Adipocyte (in vitro differentiated cells): Measurements from ENCODE around the gene ELMO2.

Experiments used
- DNase-seq: peaks from one replicate; pipeline ENCODE4 v3.0.0-alpha.2; 2015; ENCODE audit warnings: low read depth
- H3K27me3 ChIP-seq: replicated peaks from 2 replicates; pipeline ENCODE4 v1.7.0; 2013; ENCODE audit warnings: mild to moderate bottlenecking, low read length, moderate library complexity; ENCODE audit not compliant: control insufficient read depth, insufficient read depth
- H3K36me3 ChIP-seq: 2 replicates; pipeline ENCODE4 v1.7.0; 2013; ENCODE audit warnings: low read length, mild to moderate bottlenecking, moderate library complexity; ENCODE audit not compliant: control insufficient read depth, insufficient read depth, severe bottlenecking
- H3K4me1 ChIP-seq: 2 replicates; pipeline ENCODE4 v1.7.0; 2013; ENCODE audit warnings: mild to moderate bottlenecking, low read length, moderate library complexity; ENCODE audit not compliant: control insufficient read depth, insufficient read depth
- H3K4me3 ChIP-seq: 2 replicates; pipeline ENCODE4 v1.7.0; 2013; ENCODE audit warnings: mild to moderate bottlenecking, low read length, moderate library complexity
- H3K9ac ChIP-seq: 2 replicates; pipeline ENCODE4 v1.7.0; 2013; ENCODE audit warnings: mild to moderate bottlenecking, low read length, moderate library complexity
- H3K9me3 ChIP-seq: 2 replicates; pipeline ENCODE4 v1.7.0; 2013; ENCODE audit warnings: mild to moderate bottlenecking, low read length, moderate library complexity; ENCODE audit not compliant: control insufficient read depth

Gene ELMO2

DNA sequence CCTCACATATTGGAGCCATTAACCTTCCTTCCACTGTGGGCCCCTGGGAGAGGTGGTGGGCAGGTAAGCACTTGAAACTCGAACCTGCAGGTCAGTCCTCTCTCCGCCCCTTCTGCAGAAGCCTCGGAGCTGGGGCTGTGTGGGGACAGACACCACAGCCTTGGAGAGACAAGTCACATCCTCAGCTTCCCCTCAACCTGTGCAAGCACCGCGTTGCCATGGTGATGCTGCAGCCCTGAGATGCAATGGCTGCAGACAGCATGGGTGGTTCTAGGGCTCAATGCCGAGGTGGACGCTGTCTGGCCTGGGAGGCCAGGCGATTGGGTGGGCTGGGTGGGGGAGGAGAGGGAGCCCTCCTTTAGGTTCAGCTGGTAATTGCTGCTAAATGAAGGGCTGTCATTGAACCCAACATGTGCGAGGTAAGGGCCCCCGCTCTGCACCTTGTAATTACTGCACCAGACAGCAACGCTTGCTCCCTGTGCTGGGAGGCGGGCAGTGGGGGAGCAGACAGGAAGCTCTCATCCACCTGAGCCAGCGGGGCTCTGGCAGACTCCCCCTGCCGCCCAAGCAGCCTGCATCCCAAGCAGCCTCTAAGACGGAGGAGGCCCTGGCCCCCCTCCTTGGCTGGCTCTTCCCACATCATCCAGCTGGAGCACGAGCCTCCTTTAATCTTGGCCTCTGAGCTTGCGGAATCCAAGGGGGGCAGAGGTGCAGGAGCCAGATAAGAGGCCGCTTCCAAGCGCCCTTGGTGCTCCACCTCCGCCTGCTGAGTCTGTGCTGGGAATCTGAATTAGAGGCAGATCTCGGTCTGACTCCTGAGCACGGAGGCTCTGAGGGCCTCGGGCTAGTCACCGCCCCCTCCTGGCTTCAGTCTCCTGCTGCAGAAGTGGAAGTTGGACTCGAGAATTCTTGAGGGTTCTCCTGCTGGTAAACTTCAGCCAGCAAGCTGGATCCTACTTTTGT, 58.3 kb downstream of the ELMO2 start:
- Histone ChIP-seq H3K4me3 (no peak overlapping the region), H3K27me3 (peaks cover 8% of the 10 kb centered on the region), H3K9ac (peak overlapping the region; percentile 40), H3K4me1 (peaks cover 28% of the 10 kb centered on the region), H3K9me3 (no peaks in the 10 kb centered on the region), H3K36me3 (peaks cover 16% of the 10 kb centered on the region)
- DNase-seq, result peak; percentile 23

DNA sequence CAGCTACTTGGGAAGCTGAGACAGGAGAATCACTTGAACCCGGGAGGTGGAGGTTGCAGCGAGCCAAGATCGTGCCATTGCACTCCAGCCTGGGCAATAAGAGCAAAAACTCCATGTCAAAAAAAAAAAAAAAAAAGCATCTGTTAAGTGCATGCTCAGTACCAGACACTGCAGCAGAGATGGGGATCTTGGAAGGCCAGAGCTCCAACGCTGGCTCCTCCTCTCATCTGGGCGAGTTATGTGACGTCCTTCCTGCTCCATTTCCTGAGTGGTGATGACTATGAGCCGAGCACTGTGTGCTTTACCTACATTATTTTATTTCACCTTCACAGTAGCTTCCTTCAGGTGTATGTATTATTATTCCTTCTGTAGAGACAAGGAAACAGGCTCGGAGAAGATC, 59.6 kb downstream of the ELMO2 start:
- peaks cover 21% of the 10 kb centered on the region for H3K27me3 ChIP-seq
- H3K4me3 ChIP-seq, result no peak overlapping the region
- H3K9me3 ChIP-seq, result no peaks in the 10 kb centered on the region
- H3K9ac ChIP-seq, result no peak overlapping the region
- no peak for DNase-seq
- peaks cover 9% of the 10 kb centered on the region for H3K36me3 ChIP-seq
- peaks cover 36% of the 10 kb centered on the region for H3K4me1 ChIP-seq

DNA sequence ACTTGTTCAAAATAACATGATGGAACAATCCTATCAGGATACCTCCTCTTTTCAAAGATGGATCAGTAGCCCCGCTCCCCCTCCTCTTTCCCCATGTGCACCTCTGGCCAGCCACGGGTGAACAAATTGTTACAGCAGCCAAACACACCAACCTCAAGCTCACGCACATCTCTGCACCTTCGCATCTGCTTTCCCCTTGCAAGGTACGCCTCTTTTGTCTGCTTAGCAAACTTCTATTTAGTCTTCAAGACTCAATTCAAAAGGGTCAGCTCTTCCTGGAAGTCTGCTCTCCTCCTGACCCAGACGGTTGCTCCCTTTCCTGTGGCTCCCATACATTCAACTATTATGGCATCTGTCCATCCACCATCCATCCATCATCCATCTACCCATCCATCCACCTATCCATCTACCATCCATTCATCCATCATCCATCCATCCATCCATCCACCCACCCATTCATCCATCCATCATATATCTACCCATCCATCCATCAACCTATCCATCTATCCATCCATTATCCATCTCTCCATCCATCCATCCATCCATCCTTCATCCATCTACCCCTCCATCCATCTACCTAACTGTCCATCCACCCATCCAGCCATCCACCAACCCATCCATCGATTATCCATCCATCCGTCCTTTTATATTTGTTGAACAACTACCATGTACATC, 61.8 kb downstream of the ELMO2 start:
- peaks cover 36% of the 10 kb centered on the region for H3K27me3 ChIP-seq
- H3K4me1 ChIP-seq, result peaks cover 23% of the 10 kb centered on the region
- DNase-seq, result no peak
- no peaks in the 10 kb centered on the region for H3K9me3 ChIP-seq
- no peak overlapping the region for H3K4me3 ChIP-seq
- H3K36me3 ChIP-seq, result no peaks in the 10 kb centered on the region
- no peak overlapping the region for H3K9ac ChIP-seq

DNA sequence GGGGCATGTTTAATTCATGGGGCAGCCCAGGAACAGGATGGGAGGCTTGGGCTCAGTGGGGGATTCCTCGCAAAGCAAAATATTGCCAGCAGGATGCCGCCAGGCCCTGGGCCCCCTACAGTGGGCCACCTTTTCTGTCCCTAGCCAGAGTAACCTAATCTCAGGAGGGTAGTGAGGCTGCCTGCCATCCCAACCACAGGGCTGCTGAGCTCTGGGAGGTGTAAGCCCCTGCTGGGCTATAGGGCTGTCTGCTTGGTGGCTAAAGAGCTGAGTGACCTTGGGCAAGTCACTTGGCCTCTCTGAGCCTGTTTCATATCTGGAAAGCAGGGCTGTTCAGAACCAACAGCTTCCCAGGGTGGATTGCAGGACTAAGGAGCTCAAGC, 62.4 kb downstream of the ELMO2 start:
- no peak overlapping the region for H3K9ac ChIP-seq
- no peaks in the 10 kb centered on the region for H3K9me3 ChIP-seq
- H3K27me3 ChIP-seq, result peaks cover 43% of the 10 kb centered on the region
- DNase-seq, result no peak
- H3K36me3 ChIP-seq, result no peaks in the 10 kb centered on the region
- no peak overlapping the region for H3K4me3 ChIP-seq
- peaks cover 16% of the 10 kb centered on the region for H3K4me1 ChIP-seq

DNA sequence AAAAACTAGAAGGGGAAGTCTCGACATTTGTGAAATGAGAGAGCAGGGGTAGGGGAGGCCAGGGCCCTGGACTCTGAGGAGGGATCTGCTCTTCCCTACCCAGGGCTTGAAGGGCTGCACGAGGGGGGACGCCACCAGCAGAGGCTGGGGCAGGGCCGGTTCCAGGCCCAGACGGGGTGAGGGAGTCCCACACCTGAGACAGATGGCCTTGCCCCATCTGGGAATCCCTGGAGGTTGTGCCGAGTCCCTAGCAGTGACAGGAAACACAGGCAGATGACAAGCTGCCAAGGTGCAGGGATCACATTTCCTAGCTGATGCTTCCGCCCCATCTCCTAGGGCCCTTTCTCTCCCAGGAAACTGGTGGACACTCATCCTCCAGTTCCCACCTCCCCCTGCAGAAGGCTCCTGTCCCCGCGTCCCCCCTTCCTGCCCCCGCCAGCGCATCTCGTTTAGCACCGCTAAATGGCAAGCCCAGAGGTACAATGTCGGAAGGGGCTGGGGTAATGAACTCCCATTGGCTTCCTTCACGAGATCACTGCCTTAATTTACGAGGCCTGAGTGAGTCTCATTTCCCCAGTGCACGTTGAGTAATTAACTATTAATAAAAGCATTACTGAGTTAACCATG, 63.0 kb downstream of the ELMO2 start:
- Histone ChIP-seq H3K27me3 (peaks cover 48% of the 10 kb centered on the region), H3K4me1 (peaks cover 11% of the 10 kb centered on the region), H3K36me3 (no peaks in the 10 kb centered on the region), H3K4me3 (no peak overlapping the region), H3K9me3 (no peaks in the 10 kb centered on the region), H3K9ac (no peak overlapping the region)
- no peak for DNase-seq

DNA sequence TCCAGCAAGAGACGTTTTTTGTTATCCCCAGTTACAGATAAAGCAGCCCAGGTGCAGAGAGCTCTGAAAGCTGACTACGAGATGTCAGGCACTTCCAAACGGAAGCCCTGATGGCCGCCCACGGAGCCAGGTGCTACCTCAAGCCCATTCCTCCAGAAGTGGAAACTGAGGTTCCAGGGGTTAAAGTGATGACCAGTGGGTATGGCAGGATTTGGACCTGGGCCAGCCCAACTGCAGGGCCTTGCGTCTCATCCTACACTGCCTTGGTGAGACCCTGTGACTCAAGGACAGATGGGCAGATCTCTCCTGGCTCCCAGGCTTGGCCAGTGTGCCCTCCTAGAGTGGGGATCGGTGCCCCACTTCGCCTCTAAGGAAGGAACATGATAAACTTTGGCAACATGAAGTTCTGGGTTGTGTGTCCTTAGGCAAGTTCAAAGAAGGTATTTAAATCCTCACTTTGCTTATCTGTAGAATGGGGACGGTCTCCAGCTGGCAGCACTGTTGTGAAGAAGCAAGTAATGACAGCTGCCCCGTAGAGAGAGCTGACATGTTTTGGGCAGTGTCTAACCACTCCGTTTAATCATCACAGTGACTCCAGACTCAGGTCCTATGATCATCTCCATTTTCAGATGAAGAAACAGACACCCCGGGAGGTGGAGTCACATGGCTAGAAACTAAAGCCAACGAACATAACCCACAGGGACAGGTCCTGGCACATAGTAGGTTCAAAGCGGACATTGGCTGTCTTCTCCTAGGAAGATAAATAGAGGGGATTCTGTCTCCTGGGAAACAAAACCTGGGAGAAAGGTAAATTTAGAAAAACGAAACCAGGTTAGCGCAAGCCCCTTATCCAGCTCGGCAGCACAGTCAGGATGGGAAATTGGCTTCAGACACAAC, 63.7 kb downstream of the ELMO2 start:
- H3K9me3 ChIP-seq, result no peaks in the 10 kb centered on the region
- H3K36me3 ChIP-seq, result no peaks in the 10 kb centered on the region
- peaks cover 56% of the 10 kb centered on the region for H3K27me3 ChIP-seq
- no peak for DNase-seq
- H3K4me1 ChIP-seq, result peaks cover 8% of the 10 kb centered on the region
- no peak overlapping the region for H3K4me3 ChIP-seq
- H3K9ac ChIP-seq, result no peak overlapping the region

DNA sequence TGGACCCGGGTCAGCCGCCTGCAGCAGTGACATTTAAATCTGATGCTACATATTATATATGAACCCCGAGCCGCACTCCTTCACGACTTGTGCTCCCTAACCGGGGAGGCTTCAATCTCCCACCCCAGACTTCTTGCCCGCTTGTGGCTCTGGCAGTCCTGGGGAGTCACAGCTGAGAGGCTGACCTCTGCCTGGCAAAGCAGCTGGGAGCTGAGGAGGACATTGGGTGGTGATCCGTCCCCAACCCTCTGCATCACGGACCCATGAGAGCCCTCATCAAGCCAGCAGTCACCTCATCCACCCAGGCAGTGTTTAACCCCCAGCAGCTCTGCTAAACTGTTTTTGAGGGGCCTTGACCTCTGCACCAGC, 64.4 kb downstream of the ELMO2 start:
- DNase-seq, result no peak
- H3K4me3 ChIP-seq, result no peak overlapping the region
- peaks cover 8% of the 10 kb centered on the region for H3K4me1 ChIP-seq
- H3K9ac ChIP-seq, result no peak overlapping the region
- no peaks in the 10 kb centered on the region for H3K36me3 ChIP-seq
- H3K27me3 ChIP-seq, result peaks cover 62% of the 10 kb centered on the region
- H3K9me3 ChIP-seq, result no peaks in the 10 kb centered on the region

DNA sequence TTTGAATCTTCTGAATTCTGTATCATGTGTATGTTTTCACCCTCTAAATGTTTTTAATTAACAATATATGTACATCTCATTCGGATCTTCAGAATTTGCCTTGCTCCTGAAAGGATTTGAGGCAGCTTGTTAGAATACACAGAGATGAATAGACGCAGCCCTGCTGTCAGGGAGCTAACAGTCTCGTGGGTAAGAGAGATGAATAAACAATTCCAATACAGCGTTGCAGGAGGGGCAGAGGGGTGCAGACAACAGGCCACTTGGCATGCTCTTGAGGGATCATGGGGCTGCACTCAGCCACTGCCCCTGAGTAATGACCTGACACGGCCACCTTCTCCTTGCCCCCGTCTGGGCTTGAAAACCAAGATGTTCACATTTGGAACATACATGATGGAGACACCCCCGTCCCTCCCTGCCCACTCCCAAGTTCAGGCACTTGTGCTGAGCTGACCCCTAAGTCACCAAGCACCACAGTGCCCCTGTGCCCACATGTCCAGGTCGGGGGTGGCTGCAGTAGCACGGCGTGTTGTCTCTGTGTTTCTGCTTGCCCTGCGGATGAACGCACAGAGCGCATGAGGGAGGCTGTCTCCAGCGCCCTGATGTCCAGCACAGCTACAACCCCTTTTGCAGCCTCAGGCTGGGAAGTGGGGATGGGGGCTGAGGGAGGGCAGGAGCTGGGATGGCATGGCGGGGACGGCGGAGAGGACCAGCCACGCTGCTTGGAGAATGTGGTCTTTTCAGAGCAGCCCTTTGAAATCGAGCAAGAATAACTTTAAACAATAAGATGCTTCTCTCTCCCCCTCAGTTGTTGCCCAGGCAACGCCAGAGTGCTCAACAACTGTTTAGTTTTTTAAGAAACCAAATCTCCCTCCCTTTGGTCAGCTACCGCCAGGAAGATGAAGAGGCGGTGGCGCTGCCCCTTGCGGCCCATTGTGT, 65.1 kb downstream of the ELMO2 start:
- H3K9ac ChIP-seq, result no peak overlapping the region
- H3K36me3 ChIP-seq, result no peaks in the 10 kb centered on the region
- no peak overlapping the region for H3K4me3 ChIP-seq
- H3K4me1 ChIP-seq, result peaks cover 8% of the 10 kb centered on the region
- H3K27me3 ChIP-seq, result peaks cover 68% of the 10 kb centered on the region
- no peak for DNase-seq
- no peaks in the 10 kb centered on the region for H3K9me3 ChIP-seq

DNA sequence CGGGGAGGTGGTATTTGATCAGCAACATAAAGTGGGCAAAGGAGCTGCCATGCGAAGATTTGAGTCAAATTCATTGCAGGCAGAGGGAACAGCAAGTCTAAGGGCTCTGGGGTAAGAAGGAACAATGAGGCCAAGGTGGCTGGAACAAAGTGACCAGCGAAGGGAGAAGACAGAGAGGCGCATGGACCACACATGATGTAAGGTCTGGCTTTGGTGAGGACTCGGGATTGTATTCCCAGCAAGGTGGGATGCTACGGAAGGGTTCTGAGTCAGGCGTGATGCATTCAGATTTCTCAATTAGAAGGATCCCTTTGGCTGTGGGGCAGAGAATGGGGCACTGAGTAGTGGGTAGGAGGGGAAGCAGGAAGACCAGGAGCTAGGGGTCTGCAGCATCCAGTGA, 67.4 kb downstream of the ELMO2 start:
- H3K9ac ChIP-seq, result no peak overlapping the region
- DNase-seq, result no peak
- H3K27me3 ChIP-seq, result peaks cover 85% of the 10 kb centered on the region
- no peaks in the 10 kb centered on the region for H3K36me3 ChIP-seq
- H3K4me3 ChIP-seq, result no peak overlapping the region
- no peaks in the 10 kb centered on the region for H3K9me3 ChIP-seq
- H3K4me1 ChIP-seq, result peaks cover 8% of the 10 kb centered on the region

DNA sequence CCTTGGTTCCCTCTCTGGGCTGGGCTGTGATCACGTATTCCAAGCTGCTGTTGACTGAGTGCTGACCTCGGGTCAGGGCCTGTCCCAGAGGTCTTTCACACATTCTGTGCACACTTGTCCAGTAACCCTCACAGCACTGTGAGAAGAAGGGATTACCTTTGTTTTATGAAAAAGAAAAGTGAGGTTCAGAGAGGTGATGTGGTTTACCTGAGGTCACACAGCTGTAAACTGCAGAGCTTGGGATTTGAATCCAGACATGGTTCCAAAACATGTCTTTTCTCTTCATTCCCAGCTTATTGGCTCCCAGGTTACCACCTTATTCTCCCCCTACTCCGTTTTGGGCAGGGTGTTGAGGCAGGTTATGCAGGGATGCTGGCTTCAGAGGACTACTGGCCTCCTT, 69.7 kb downstream of the ELMO2 start:
- H3K9me3 ChIP-seq, result no peaks in the 10 kb centered on the region
- H3K36me3 ChIP-seq, result no peaks in the 10 kb centered on the region
- no peak overlapping the region for H3K4me3 ChIP-seq
- no peaks in the 10 kb centered on the region for H3K4me1 ChIP-seq
- no peak overlapping the region for H3K9ac ChIP-seq
- H3K27me3 ChIP-seq, result peaks cover 82% of the 10 kb centered on the region
- no peak for DNase-seq
